Effector memory CD4-positive, alpha-beta T cell (primary cell): ENCODE data around the gene UEVLD.

Experiments used
- DNase-seq, 3 donors: peaks; one replicate each; pipeline ENCODE4 v3.0.0-alpha.2; 2020
- H3K27ac ChIP-seq: 2 replicates; pipeline ENCODE4 v1.7.0; 2013; ENCODE audit warnings: mild to moderate bottlenecking, low read length, moderate library complexity; ENCODE audit not compliant: insufficient read depth, poor library complexity, severe bottlenecking
- H3K27me3 ChIP-seq: replicated peaks from 2 replicates; pipeline ENCODE4 v1.7.0; 2013; ENCODE audit warnings: mild to moderate bottlenecking, low read length; ENCODE audit not compliant: insufficient read depth, control insufficient read depth, poor library complexity, severe bottlenecking
- H3K36me3 ChIP-seq: 2 replicates; pipeline ENCODE4 v1.7.0; 2013; ENCODE audit warnings: mild to moderate bottlenecking, low read length, moderate library complexity; ENCODE audit not compliant: control insufficient read depth, insufficient read depth
- H3K4me1 ChIP-seq: 2 replicates; pipeline ENCODE4 v1.7.0; 2013; ENCODE audit warnings: low read length, mild to moderate bottlenecking; ENCODE audit not compliant: control insufficient read depth, insufficient read depth, poor library complexity, severe bottlenecking
- H3K4me3 ChIP-seq: 2 replicates; pipeline ENCODE4 v1.7.0; 2013; ENCODE audit warnings: low read length, low read depth, mild to moderate bottlenecking; ENCODE audit not compliant: insufficient read depth, poor library complexity, severe bottlenecking
- H3K9me3 ChIP-seq: 2 replicates; pipeline ENCODE4 v1.7.0; 2013; ENCODE audit warnings: mild to moderate bottlenecking, low read length, moderate library complexity; ENCODE audit not compliant: control insufficient read depth

UEVLD gene

DNA sequence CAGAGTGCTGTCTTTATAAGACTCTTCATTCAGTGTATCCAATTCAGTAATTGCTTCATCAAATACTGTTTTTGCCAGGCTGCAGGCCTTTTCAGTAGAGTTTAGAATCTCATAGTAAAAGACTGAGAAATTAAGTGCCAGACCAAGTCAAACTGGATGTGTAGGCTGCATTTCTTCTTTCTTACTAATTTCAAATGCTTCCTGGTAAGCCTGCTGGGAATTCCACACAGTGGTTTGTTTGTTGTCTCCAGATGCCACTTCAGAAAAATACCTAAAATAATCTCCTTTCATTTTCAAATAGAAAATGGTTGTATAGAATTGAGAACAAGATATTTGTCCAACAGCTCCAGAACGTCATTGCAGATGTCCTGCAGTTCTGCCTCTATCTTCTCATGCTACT is 98.2 kb downstream of the UEVLD start:
- Histone ChIP-seq H3K9me3 (no peaks in the 10 kb centered on the region), H3K4me1 (no peaks in the 10 kb centered on the region), H3K4me3 (no peak overlapping the region), H3K27ac (no peak overlapping the region), H3K27me3 (no peaks in the 10 kb centered on the region), H3K36me3 (peaks cover 31% of the 10 kb centered on the region)
- DNase-seq = no peak

- H3K36me3 ChIP-seq = peaks cover 43% of the 10 kb centered on the region
- H3K27me3 ChIP-seq = no peaks in the 10 kb centered on the region
- no peaks in the 10 kb centered on the region for H3K4me1 ChIP-seq
- DNase-seq = no peak
- no peak overlapping the region for H3K4me3 ChIP-seq
- no peaks in the 10 kb centered on the region for H3K9me3 ChIP-seq
- H3K27ac ChIP-seq = no peak overlapping the region
Measured at GRCh38 chr11:18485913-18486528, 102.5 kb downstream of the UEVLD start.
